ENCODE measurements around the gene VANGL2.

Gene VANGL2

DNA sequence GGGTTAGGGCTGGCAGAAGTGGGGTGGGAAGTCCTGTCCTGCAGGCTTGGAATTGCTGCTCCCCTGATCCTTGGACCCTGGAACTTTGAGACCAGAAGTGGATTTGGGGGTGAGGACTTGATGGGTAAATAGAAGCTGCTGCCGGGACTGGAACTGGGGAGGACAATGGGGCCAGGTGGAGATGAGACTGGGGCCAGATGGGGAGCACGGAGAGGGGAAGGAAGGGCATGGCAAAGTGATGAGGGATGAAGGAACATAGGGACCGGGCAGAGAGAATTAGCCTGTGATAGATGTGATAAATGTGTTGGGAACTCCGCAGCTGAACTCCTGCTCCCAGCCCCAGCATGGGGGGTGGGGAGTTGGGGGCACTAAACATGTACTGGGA, 32.9 kb upstream of the VANGL2 start:
- no peak for TF ChIP-seq POLR2AphosphoS5 (IDR thresholded peaks at IDR 0.05; ENCODE audit: low read depth, low read length)
- TF ChIP-seq, protein P1, sequence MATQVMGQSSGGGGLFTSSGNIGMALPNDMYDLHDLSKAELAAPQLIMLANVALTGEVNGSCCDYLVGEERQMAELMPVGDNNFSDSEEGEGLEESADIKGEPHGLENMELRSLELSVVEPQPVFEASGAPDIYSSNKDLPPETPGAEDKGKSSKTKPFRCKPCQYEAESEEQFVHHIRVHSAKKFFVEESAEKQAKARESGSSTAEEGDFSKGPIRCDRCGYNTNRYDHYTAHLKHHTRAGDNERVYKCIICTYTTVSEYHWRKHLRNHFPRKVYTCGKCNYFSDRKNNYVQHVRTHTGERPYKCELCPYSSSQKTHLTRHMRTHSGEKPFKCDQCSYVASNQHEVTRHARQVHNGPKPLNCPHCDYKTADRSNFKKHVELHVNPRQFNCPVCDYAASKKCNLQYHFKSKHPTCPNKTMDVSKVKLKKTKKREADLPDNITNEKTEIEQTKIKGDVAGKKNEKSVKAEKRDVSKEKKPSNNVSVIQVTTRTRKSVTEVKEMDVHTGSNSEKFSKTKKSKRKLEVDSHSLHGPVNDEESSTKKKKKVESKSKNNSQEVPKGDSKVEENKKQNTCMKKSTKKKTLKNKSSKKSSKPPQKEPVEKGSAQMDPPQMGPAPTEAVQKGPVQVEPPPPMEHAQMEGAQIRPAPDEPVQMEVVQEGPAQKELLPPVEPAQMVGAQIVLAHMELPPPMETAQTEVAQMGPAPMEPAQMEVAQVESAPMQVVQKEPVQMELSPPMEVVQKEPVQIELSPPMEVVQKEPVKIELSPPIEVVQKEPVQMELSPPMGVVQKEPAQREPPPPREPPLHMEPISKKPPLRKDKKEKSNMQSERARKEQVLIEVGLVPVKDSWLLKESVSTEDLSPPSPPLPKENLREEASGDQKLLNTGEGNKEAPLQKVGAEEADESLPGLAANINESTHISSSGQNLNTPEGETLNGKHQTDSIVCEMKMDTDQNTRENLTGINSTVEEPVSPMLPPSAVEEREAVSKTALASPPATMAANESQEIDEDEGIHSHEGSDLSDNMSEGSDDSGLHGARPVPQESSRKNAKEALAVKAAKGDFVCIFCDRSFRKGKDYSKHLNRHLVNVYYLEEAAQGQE (IDR thresholded peaks at IDR 0.05; ENCODE audit: insufficient read depth in 1 of 2, low read depth in 2 of 2, low read length in 2 of 2) = no peak
- TF ChIP-seq TAF1 (IDR thresholded peaks at IDR 0.05; ENCODE audit: borderline replicate concordance, insufficient read depth, low read length) = no peak
- TF ChIP-seq FOXP2 (optimal IDR thresholded peaks at IDR 0.05; ENCODE audit: borderline replicate concordance, extremely low read depth, extremely low read length, insufficient read depth) = no peak
- TF ChIP-seq SIN3A (IDR thresholded peaks at IDR 0.05; ENCODE audit: borderline replicate concordance, insufficient read depth, low read length) = no peak

DNA sequence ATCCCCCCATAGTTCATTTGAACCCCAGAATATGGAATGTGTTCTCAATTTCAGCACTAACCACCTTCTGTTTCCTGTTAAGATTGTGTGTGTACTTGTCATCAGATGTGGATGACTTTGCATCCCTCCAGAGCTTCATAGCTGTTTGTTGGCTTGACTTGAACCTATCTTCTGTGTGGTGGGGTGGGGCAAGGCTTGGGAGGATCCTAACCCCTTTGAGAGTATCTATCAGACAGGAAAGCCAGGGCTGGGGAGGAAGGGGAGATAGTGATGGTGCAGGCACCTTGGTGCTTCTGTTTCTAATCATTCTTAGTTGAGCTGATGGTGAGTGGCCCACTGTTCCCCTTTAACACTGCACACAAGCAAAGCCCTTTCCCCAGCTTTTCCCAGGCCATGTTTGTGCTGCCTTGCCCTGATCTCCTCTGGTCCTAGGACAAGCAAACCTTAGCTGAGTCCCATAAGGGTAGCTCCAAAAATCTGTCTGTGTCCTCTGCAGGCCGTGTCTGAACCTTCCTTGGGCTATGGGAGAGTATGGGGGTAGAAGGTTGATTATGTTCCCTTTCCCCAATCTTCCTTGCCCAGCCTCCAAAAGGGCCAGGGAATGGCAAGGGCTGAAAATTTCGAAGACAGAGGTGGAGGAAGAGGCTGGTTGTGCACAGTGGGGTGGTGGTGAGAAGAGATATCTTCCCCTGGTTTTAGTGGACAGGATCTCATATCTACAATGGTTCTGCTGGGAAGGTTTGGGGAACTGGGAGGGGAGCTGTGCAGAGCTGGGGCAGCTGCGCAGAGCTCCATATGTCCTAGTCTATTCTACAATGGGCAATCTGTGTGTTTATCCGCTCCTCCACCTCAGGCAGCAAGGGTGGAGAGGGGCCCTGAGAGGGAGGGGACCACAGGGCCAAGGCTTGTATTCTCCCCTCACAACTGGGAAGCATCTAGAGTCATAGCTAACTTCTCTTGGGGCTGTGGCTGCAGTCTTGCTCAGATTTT, 32.1 kb upstream of the VANGL2 start:
- TF ChIP-seq TAF1 (IDR thresholded peaks at IDR 0.05; ENCODE audit: borderline replicate concordance, insufficient read depth, low read length) (no peak), SIN3A (IDR thresholded peaks at IDR 0.05; ENCODE audit: borderline replicate concordance, insufficient read depth, low read length) (no peak), POLR2AphosphoS5 (IDR thresholded peaks at IDR 0.05; ENCODE audit: low read depth, low read length) (no peak), FOXP2 (optimal IDR thresholded peaks at IDR 0.05; ENCODE audit: borderline replicate concordance, extremely low read depth, extremely low read length, insufficient read depth) (no peak)
- TF ChIP-seq, protein P1 (IDR thresholded peaks at IDR 0.05; ENCODE audit: insufficient read depth in 1 of 2, low read depth in 2 of 2, low read length in 2 of 2) = no peak

DNA sequence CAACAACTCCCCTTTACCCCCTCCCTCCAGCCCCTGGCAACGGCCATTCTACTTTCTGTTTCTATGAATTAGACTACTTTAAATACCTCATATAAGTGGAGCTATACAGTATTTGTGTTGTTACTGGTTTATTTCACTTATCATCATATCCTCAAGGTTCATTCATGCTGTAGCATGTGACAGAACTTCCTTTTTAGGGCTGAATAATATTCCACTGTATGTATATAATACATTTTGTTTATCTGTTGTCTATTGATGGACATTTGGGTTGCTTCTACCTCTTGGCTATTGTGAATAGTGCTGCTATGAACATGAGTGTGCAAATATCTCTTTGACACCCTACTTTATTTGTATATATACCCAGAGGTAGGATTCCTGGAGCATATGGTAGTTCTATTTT, 31.3 kb upstream of the VANGL2 start:
- TF ChIP-seq, protein P1 (IDR thresholded peaks at IDR 0.05; ENCODE audit: insufficient read depth in 1 of 2, low read depth in 2 of 2, low read length in 2 of 2) = no peak
- TF ChIP-seq SIN3A (IDR thresholded peaks at IDR 0.05; ENCODE audit: borderline replicate concordance, insufficient read depth, low read length) (no peak), TAF1 (IDR thresholded peaks at IDR 0.05; ENCODE audit: borderline replicate concordance, insufficient read depth, low read length) (no peak), POLR2AphosphoS5 (IDR thresholded peaks at IDR 0.05; ENCODE audit: low read depth, low read length) (no peak), FOXP2 (optimal IDR thresholded peaks at IDR 0.05; ENCODE audit: borderline replicate concordance, extremely low read depth, extremely low read length, insufficient read depth) (no peak)

DNA sequence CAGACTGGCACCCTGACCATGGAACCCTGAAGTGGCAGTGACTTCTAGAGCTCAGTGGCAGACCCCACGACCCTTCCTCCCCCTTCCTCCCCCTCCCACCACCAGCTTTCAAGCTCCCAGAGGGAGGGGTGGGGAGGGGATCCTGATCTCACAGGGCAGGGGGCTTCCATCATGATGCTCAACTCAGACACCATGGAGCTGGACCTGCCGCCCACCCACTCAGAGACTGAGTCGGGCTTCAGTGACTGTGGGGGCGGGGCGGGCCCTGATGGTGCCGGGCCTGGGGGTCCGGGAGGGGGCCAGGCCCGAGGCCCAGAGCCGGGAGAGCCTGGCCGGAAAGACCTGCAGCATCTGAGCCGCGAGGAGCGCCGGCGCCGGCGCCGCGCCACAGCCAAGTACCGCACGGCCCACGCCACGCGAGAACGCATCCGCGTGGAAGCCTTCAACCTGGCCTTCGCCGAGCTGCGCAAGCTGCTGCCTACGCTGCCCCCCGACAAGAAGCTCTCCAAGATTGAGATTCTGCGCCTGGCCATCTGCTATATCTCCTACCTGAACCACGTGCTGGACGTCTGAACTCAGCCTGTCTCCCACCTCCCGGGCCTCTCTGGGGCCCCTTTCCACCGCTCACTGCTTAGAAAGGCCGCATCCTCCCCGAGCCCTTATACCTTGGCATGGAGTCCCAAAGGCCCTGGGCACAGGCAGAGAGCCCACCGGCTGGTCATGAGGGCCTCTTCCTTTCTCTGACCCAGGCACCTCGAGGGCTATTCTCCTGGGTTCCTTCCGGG, 29.6 kb upstream of the VANGL2 start:
- TF ChIP-seq, protein P1 (IDR thresholded peaks at IDR 0.05; ENCODE audit: insufficient read depth in 1 of 2, low read depth in 2 of 2, low read length in 2 of 2) = no peak
